IMR-90 (cell line): Measurements from ENCODE around the gene FADS2. TPM values are rescaled to one million over a fixed set of nuclear protein-coding genes. Genes with fewer than 3 reads are reported as not detected.

ENCODE experiments used
- ATAC-seq: fragments of 200-7000 bp; cut with Tn5 transposase; 2 replicates; pipeline ENCODE4 v1.9.1; 2020; ENCODE audit warnings: low read depth, mild to moderate bottlenecking, moderate library complexity
- BruUV-seq: library from RNA; stranded (reverse); fragments of 400-500 nt; replicated peaks from 2 replicates; lab custom pipeline; 2021; lab: Mats Ljungman, UMichigan
- CTCF ChIA-PET: fragments of 300-600 bp; formaldehyde crosslinking; extraction: SDS; loops from one replicate; lab custom pipeline; 2021; ENCODE audit warnings: antibody characterized with exemption; lab: Yijun Ruan, JAX
- POLR2A ChIA-PET: fragments of 300-600 bp; sonication (Branson Sonifier 250); formaldehyde crosslinking; loops from one replicate; lab custom pipeline; 2022; ENCODE audit warnings: antibody characterized with exemption; ENCODE audit not compliant: unreplicated experiment; lab: Charles Lee
- DNase-seq: peaks from one replicate; pipeline ENCODE4 v3.0.0; 2013
- H2AFZ ChIP-seq: replicated peaks from 2 replicates; pipeline ENCODE3; 2013; ENCODE audit warnings: low read length, mild to moderate bottlenecking; ENCODE audit not compliant: poor library complexity
- H2AK5ac ChIP-seq: 2 replicates; pipeline ENCODE4 v1.6.1; 2013; ENCODE audit warnings: low read depth, low read length, inconsistent platforms
- H2AK9ac ChIP-seq: replicated peaks from 2 replicates; pipeline ENCODE3; 2013; ENCODE audit warnings: mild to moderate bottlenecking, low read depth, low read length, moderate library complexity; ENCODE audit not compliant: poor library complexity
- H2BK120ac ChIP-seq: 2 replicates; pipeline ENCODE4 v1.6.1; 2013; ENCODE audit warnings: low read depth, low read length, inconsistent platforms
- H2BK15ac ChIP-seq: 3 replicates; pipeline ENCODE4 v1.6.1; 2013; ENCODE audit warnings: low read depth, low read length, inconsistent platforms
- H2BK20ac ChIP-seq: 2 replicates; pipeline ENCODE4 v1.6.1; 2013; ENCODE audit warnings: low read depth, mild to moderate bottlenecking, inconsistent platforms, low read length, moderate library complexity
- H2BK5ac ChIP-seq: 2 replicates; pipeline ENCODE4 v1.6.1; 2013; ENCODE audit warnings: mild to moderate bottlenecking, low read depth, low read length, inconsistent platforms; ENCODE audit not compliant: poor library complexity, severe bottlenecking
- H3K14ac ChIP-seq: replicated peaks from 2 replicates; pipeline ENCODE4 v1.6.1; 2013; ENCODE audit warnings: low read depth, low read length, inconsistent platforms
- H3K18ac ChIP-seq: 2 replicates; pipeline ENCODE4 v1.6.1; 2013; ENCODE audit warnings: low read depth, low read length, control low read depth
- H3K23ac ChIP-seq: 2 replicates; pipeline ENCODE4 v1.6.1; 2013; ENCODE audit warnings: low read depth, low read length, inconsistent platforms
- H3K27ac ChIP-seq: 2 replicates; pipeline ENCODE4 v1.5.1; 2013; ENCODE audit warnings: mild to moderate bottlenecking, control low read depth, low read length; ENCODE audit not compliant: insufficient read depth
- H3K27me3 ChIP-seq: 2 replicates; pipeline ENCODE4 v1.6.1; 2013; ENCODE audit warnings: low read length; ENCODE audit not compliant: control insufficient read depth, insufficient read depth
- H3K36me3 ChIP-seq: 2 replicates; pipeline ENCODE4 v1.6.1; 2013; ENCODE audit warnings: low read length, mixed read lengths; ENCODE audit not compliant: control insufficient read depth, insufficient read depth
- H3K4ac ChIP-seq: 2 replicates; pipeline ENCODE4 v1.6.1; 2013; ENCODE audit warnings: low read depth, low read length, inconsistent platforms
- H3K4me1 ChIP-seq: 2 replicates; pipeline ENCODE4 v1.6.1; 2013; ENCODE audit warnings: low read length, mixed read lengths; ENCODE audit not compliant: control insufficient read depth, insufficient read depth
- H3K4me2 ChIP-seq: 2 replicates; pipeline ENCODE4 v1.6.1; 2013; ENCODE audit warnings: low read depth, mild to moderate bottlenecking, control low read depth, low read length, moderate library complexity
- H3K4me3 ChIP-seq: 2 replicates; pipeline ENCODE4 v1.5.1; 2013; ENCODE audit warnings: low read depth, mild to moderate bottlenecking, control low read depth, low read length, moderate library complexity; ENCODE audit not compliant: insufficient read depth
- H3K56ac ChIP-seq: 2 replicates; pipeline ENCODE4 v1.6.1; 2013; ENCODE audit warnings: low read length, inconsistent platforms; ENCODE audit not compliant: insufficient read depth; ENCODE audit errors: extremely low read depth
- H3K79me1 ChIP-seq, 2 experiments: 2 replicates each; pipeline ENCODE4 v1.6.1; 2013; ENCODE audit warnings: low read length in 2 of 2, inconsistent platforms in 1 of 2, low read depth in 1 of 2
- H3K9ac ChIP-seq: 2 replicates; pipeline ENCODE4 v1.6.1; 2013; ENCODE audit warnings: low read depth, low read length, control low read depth
- H3K9me1 ChIP-seq: 2 replicates; pipeline ENCODE4 v1.6.1; 2013; ENCODE audit warnings: low read length, inconsistent platforms; ENCODE audit not compliant: insufficient read depth
- H3K9me3 ChIP-seq: 2 replicates; pipeline ENCODE4 v1.6.1; 2013; ENCODE audit warnings: low read length; ENCODE audit not compliant: control insufficient read depth, insufficient read depth
- H4K20me1 ChIP-seq: 2 replicates; pipeline ENCODE4 v1.6.1; 2013; ENCODE audit warnings: low read length, inconsistent platforms; ENCODE audit not compliant: insufficient read depth
- H4K5ac ChIP-seq: 2 replicates; pipeline ENCODE4 v1.6.1; 2013; ENCODE audit warnings: mild to moderate bottlenecking, low read depth, low read length, control low read depth
- H4K8ac ChIP-seq, 2 experiments: 2 replicates each; pipeline ENCODE4 v1.6.1; 2013; ENCODE audit warnings: low read depth in 2 of 2, low read length in 2 of 2, control low read depth in 1 of 2, inconsistent platforms in 1 of 2
- H4K91ac ChIP-seq: 2 replicates; pipeline ENCODE4 v1.6.1; 2013; ENCODE audit warnings: low read depth, low read length, inconsistent platforms; ENCODE audit not compliant: insufficient read depth
- RCOR1 ChIP-seq: IDR thresholded peaks from 2 replicates; pipeline ENCODE4 v1.6.1; 2012; ENCODE audit warnings: mild to moderate bottlenecking, low read length, improper control_type of control experiment; ENCODE audit not compliant: insufficient replicate concordance
- WGBS, 2 experiments: methylation state at CpG; one replicate each; pipeline versions ENCODE4 v1.1.5 to v1.1.7; 2013; ENCODE audit warnings: missing lambda C conversion rate in 2 of 2; ENCODE audit not compliant: insufficient read length in 1 of 2; ENCODE audit errors: extremely low coverage in 2 of 2; 5-methylcytosine and 5-hydroxymethylcytosine counted together
- dilution Hi-C: fragments of 300-500 bp; cut with HindIII; formaldehyde crosslinking; loops from one replicate; pipeline ENCODE4 v1.14.3; 2018; ENCODE audit warnings: low sequenced_read_pairs; ENCODE audit not compliant: unreplicated experiment
- in situ Hi-C: fragments of 300-500 bp; cut with MboI; formaldehyde crosslinking; loops from 3 replicates; pipeline ENCODE4 v1.14.3; 2019; ENCODE audit warnings: low sequenced_read_pairs, inconsistent platforms, mixed read lengths
- intact Hi-C: fragments of 100-400 bp; cut with micrococcal nuclease; formaldehyde crosslinking; loops from 2 replicates; pipeline ENCODE4 v1.10.0; 2022
- polyA plus RNA-seq, 3 experiments: library from polyadenylated mRNA; depleted of rRNA; stranded (reverse); fragments of >200 nt; gene quantifications; 2 replicates each; pipeline ENCODE4 v1.2.3, GENCODE V29; 2012; ENCODE audit warnings: low replicate concordance in 1 of 3
- total RNA-seq: library from RNA; depleted of rRNA; stranded (reverse); fragments of >200 nt; gene quantifications from 2 replicates; pipeline ENCODE4 v1.2.3, GENCODE V29; 2012

The FADS2 gene
- total and polyA plus RNA-seq, 2 of the 4 experiments (the other 2 are of a cell fraction): 33.3 to 88.4 TPM

GRCh38 chr11:61900251-61900650, 72.2 kb downstream of the FADS2 start:
- H3K9ac ChIP-seq: no peak overlapping the region
- no peaks in the 10 kb centered on the region for H3K9me3 ChIP-seq
- H3K14ac ChIP-seq: no peak overlapping the region
- no peak overlapping the region for H2AK5ac ChIP-seq
- no TSS peak for BruUV-seq
- intact Hi-C loops: no loop called here
- no peak overlapping the region for H3K23ac ChIP-seq
- DNase-seq (no peak), ATAC-seq (no peak)
- no peak overlapping the region for H3K18ac ChIP-seq
- no peaks in the 10 kb centered on the region; the same call in 1 of the 2 replicates for H3K36me3 ChIP-seq
- H3K4me3 ChIP-seq: no peak overlapping the region
- no peaks in the 10 kb centered on the region for H3K4me1 ChIP-seq
- H2BK120ac ChIP-seq: no peak overlapping the region
- H4K91ac ChIP-seq: no peak overlapping the region
- H2BK20ac ChIP-seq: no peak overlapping the region
- no peak overlapping the region for H4K8ac ChIP-seq
- ChIA-PET POLR2A (no interaction called here), CTCF (interaction anchor here (4.6 to 5.2 kb wide), 2 partner anchors 47 to 181 kb away, joined by 39 to 52 read pairs; no protein-coding TSS in a partner anchor)
- in situ Hi-C loops: no loop called here
- H3K56ac ChIP-seq: no peak overlapping the region
- dilution Hi-C loops: no loop called here
- H3K27ac ChIP-seq: no peak overlapping the region
- 93% methylated on average over 3 of the region's 17 CpGs; no CpG with 5 or more reads in 1 of the 2 experiments for WGBS, 2 experiments
- no peak overlapping the region for H4K5ac ChIP-seq
- no peak for TF ChIP-seq RCOR1
- H3K79me1 ChIP-seq: no peaks in the 10 kb centered on the region
- no peak overlapping the region for H2AFZ ChIP-seq
- H3K9me1 ChIP-seq: no peaks in the 10 kb centered on the region
- H2AK9ac ChIP-seq: no peak overlapping the region
- no peaks in the 10 kb centered on the region for H3K27me3 ChIP-seq
- no peaks in the 10 kb centered on the region for H4K20me1 ChIP-seq
- H3K4me2 ChIP-seq: no peak overlapping the region
- no peak overlapping the region for H2BK15ac ChIP-seq
- no peak overlapping the region for H2BK5ac ChIP-seq
- H3K4ac ChIP-seq: no peak overlapping the region
